ENCODE measurements around the gene ARID1B. TPM values are rescaled to one million over a fixed set of nuclear protein-coding genes. Genes with fewer than 3 reads are reported as not detected.

ARID1B gene
- total RNA-seq, 1 experiment from 2014 or later: 42.8 TPM

GRCh38 chr6:156975414-156975813 is 198.2 kb downstream of the ARID1B start:
- no peak for DNase-seq
- no peak for TF ChIP-seq CTCF (conservative IDR thresholded peaks at IDR 0.05)
- no peak for TF ChIP-seq EZH2 (IDR thresholded peaks at IDR 0.05; ENCODE audit: low read depth)
- H3F3A ChIP-seq (ENCODE audit: insufficient read depth, low read depth): peaks cover 12% of the 10 kb centered on the region; the same call in 1 of the 2 replicates
- H3K4me2 ChIP-seq: no peak overlapping the region
- peaks cover 21% of the 10 kb centered on the region for H3K4me1 ChIP-seq (replicated peaks; ENCODE audit: insufficient read depth)
- no peaks in the 10 kb centered on the region for H3K36me3 ChIP-seq (ENCODE audit: low read depth)
- H3K4me3 ChIP-seq: no peak overlapping the region
- H3K79me2 ChIP-seq (ENCODE audit: low read depth): peaks cover 58% of the 10 kb centered on the region
- H2AFZ ChIP-seq: no peak overlapping the region
- H3K27me3 ChIP-seq (ENCODE audit: insufficient read depth, low read depth): no peaks in the 10 kb centered on the region
- no peaks in the 10 kb centered on the region for H3K9me3 ChIP-seq (ENCODE audit: insufficient read depth, low read depth)
- no peaks in the 10 kb centered on the region for H3K9me2 ChIP-seq (ENCODE audit: insufficient read depth)
- H3K27ac ChIP-seq: no peak overlapping the region
- intact Hi-C loops (cut with micrococcal nuclease; ENCODE audit: unreplicated experiment): no loop called here
- ChIA-PET POLR2A (ENCODE audit: unreplicated experiment) (no interaction called here), CTCF (no interaction called here)
- H4K20me1 ChIP-seq (ENCODE audit: insufficient read depth): no peaks in the 10 kb centered on the region
- BruUV-seq (replicated peaks): no TSS peak

GRCh38 chr6:156976216-156977127 is 199.3 kb downstream of the ARID1B start:
- Histone ChIP-seq H3K27ac (no peak overlapping the region), H4K20me1 (ENCODE audit: insufficient read depth) (no peaks in the 10 kb centered on the region), H3K9me3 (ENCODE audit: insufficient read depth, low read depth) (no peaks in the 10 kb centered on the region), H3F3A (ENCODE audit: insufficient read depth, low read depth) (peaks cover 20% of the 10 kb centered on the region; the same call in 1 of the 2 replicates), H3K9me2 (ENCODE audit: insufficient read depth) (no peaks in the 10 kb centered on the region), H3K27me3 (ENCODE audit: insufficient read depth, low read depth) (no peaks in the 10 kb centered on the region), H3K36me3 (ENCODE audit: low read depth) (no peaks in the 10 kb centered on the region), H2AFZ (no peak overlapping the region), H3K4me1 (replicated peaks; ENCODE audit: insufficient read depth) (peaks cover 30% of the 10 kb centered on the region), H3K4me3 (no peak overlapping the region), H3K79me2 (ENCODE audit: low read depth) (peaks cover 63% of the 10 kb centered on the region), H3K4me2 (no peak overlapping the region)
- BruUV-seq (replicated peaks): no TSS peak
- POLR2A ChIA-PET (ENCODE audit: unreplicated experiment): no interaction called here
- CTCF ChIA-PET: no interaction called here
- no peak for DNase-seq
- TF ChIP-seq CTCF (conservative IDR thresholded peaks at IDR 0.05): no peak
- TF ChIP-seq EZH2 (IDR thresholded peaks at IDR 0.05; ENCODE audit: low read depth): no peak
- intact Hi-C loops (cut with micrococcal nuclease; ENCODE audit: unreplicated experiment): no loop called here

- H3K4me2 ChIP-seq: no peak overlapping the region
- intact Hi-C loops (cut with micrococcal nuclease; ENCODE audit: unreplicated experiment): no loop called here
- no peaks in the 10 kb centered on the region for H3K9me2 ChIP-seq (ENCODE audit: insufficient read depth)
- H3K4me3 ChIP-seq: no peak overlapping the region
- no peak for TF ChIP-seq CTCF (conservative IDR thresholded peaks at IDR 0.05)
- TF ChIP-seq EZH2 (IDR thresholded peaks at IDR 0.05; ENCODE audit: low read depth): no peak
- DNase-seq: no peak
- no peaks in the 10 kb centered on the region for H3K27me3 ChIP-seq (ENCODE audit: insufficient read depth, low read depth)
- no peaks in the 10 kb centered on the region for H3K36me3 ChIP-seq (ENCODE audit: low read depth)
- no peaks in the 10 kb centered on the region for H3K9me3 ChIP-seq (ENCODE audit: insufficient read depth, low read depth)
- H2AFZ ChIP-seq: no peak overlapping the region
- H4K20me1 ChIP-seq (ENCODE audit: insufficient read depth): no peaks in the 10 kb centered on the region
- no peak overlapping the region for H3K27ac ChIP-seq
- peaks cover 22% of the 10 kb centered on the region; the same call in 1 of the 2 replicates for H3F3A ChIP-seq (ENCODE audit: insufficient read depth, low read depth)
- BruUV-seq (replicated peaks): no TSS peak
- H3K4me1 ChIP-seq (replicated peaks; ENCODE audit: insufficient read depth): peaks cover 42% of the 10 kb centered on the region
- peaks cover 75% of the 10 kb centered on the region for H3K79me2 ChIP-seq (ENCODE audit: low read depth)
- POLR2A ChIA-PET (ENCODE audit: unreplicated experiment): no interaction called here
- CTCF ChIA-PET: no interaction called here
Observed at GRCh38 chr6:156977527-156978291, 200.5 kb downstream of the ARID1B start.

Data from PC-9 (cell line).